Chondrocyte (in vitro differentiated cells): ENCODE results near the gene LYSMD3. TPM values are rescaled to one million over a fixed set of nuclear protein-coding genes. Genes with fewer than 3 reads are reported as not detected.

Source experiments
- DNase-seq: peaks from one replicate; pipeline ENCODE4 v3.0.0; 2021; ENCODE audit warnings: mixed read lengths, low spot score
- H3K27ac Mint-ChIP-seq: one replicate; pipeline ENCODE4 v1.8.0; 2021; ENCODE audit warnings: mild to moderate bottlenecking, moderate library complexity, mixed read lengths; ENCODE audit not compliant: unreplicated experiment
- H3K27me3 Mint-ChIP-seq: 2 replicates; pipeline ENCODE4 v1.8.0; 2021; ENCODE audit warnings: low read depth, mixed read lengths
- H3K36me3 Mint-ChIP-seq: 2 replicates; pipeline ENCODE4 v1.8.0; 2021; ENCODE audit warnings: low read depth, mixed read lengths
- H3K4me1 Mint-ChIP-seq: 2 replicates; pipeline ENCODE4 v1.8.0; 2021; ENCODE audit warnings: low read depth, mild to moderate bottlenecking, mixed read lengths
- H3K4me3 Mint-ChIP-seq: one replicate; pipeline ENCODE4 v1.8.0; 2021; ENCODE audit warnings: mild to moderate bottlenecking, moderate library complexity, mixed read lengths; ENCODE audit not compliant: unreplicated experiment
- H3K9me3 Mint-ChIP-seq: 2 replicates; pipeline ENCODE4 v1.8.0; 2021; ENCODE audit warnings: low read depth, mixed read lengths
- CTCF ChIP-seq: fragments of 200-600 bp; sonication (generic); IDR thresholded peaks from 2 replicates; pipeline ENCODE4 v1.5.0; 2021; ENCODE audit warnings: antibody characterized with exemption, mild to moderate bottlenecking, moderate library complexity
- total RNA-seq: library from RNA; stranded (reverse); gene quantifications from 3 replicates; pipeline ENCODE4 v1.2.1, GENCODE V29; 2021

Gene LYSMD3
- total RNA-seq, 1 donor from 2014 or later: 23.6 TPM

GRCh38 chr5:90569084-90569483 is 39.7 kb upstream of the LYSMD3 start:
- no peak for DNase-seq
- no peak for TF ChIP-seq CTCF
- Mint-ChIP-seq H3K4me3 (no peak overlapping the region), H3K36me3 (peaks cover 4% of the 10 kb centered on the region), H3K27me3 (peaks cover 19% of the 10 kb centered on the region), H3K9me3 (peaks cover 10% of the 10 kb centered on the region), H3K27ac (no peak overlapping the region), H3K4me1 (no peaks in the 10 kb centered on the region)

DNA sequence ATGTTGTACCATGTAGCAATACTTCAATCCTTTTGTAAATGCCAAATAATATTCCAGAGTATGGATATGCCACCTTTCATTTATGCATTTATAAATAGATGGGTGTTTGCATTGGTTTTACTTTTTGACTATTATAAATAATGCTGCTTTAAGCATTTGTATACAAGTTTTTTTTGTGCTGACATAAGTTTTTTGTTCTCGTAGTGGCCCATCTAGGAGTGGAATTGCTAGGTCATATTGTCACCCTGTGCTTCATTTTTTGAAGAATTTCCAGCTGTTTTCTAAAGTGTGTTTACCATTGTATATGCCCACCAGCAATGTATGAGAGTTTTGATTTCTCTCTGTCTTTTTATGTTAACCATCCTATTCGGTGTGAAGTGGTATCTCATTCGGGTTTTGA is 36.1 kb upstream of the LYSMD3 start:
- no peak for DNase-seq
- TF ChIP-seq CTCF: no peak
- Mint-ChIP-seq H3K27me3 (peaks cover 31% of the 10 kb centered on the region), H3K4me3 (no peak overlapping the region), H3K9me3 (peaks cover 5% of the 10 kb centered on the region), H3K36me3 (peaks cover 4% of the 10 kb centered on the region), H3K27ac (no peak overlapping the region), H3K4me1 (no peaks in the 10 kb centered on the region)

DNA sequence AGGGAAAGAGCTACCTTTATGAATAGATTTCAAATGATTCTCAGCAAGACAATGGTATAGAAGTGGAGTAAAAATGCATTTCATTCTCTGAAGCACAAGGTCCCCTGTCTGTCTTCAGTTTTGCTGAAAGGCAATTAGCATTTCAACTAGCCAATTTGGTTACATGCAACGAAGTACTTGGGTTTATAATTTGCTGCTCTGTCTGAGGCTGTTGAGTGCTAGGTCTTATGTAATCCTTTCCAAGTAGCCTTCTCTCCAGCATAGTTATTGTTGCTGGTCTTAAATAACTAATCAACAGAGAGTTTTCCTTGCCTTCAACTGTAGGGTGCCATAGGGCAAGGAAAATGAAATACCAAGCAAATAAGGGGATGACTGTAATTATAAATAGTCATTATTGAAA is 33.7 kb upstream of the LYSMD3 start:
- Mint-ChIP-seq H3K4me3 (no peak overlapping the region), H3K27me3 (peaks cover 44% of the 10 kb centered on the region), H3K36me3 (no peaks in the 10 kb centered on the region), H3K9me3 (no peaks in the 10 kb centered on the region), H3K4me1 (peaks cover 6% of the 10 kb centered on the region), H3K27ac (no peak overlapping the region)
- TF ChIP-seq CTCF: no peak
- DNase-seq: no peak

DNA sequence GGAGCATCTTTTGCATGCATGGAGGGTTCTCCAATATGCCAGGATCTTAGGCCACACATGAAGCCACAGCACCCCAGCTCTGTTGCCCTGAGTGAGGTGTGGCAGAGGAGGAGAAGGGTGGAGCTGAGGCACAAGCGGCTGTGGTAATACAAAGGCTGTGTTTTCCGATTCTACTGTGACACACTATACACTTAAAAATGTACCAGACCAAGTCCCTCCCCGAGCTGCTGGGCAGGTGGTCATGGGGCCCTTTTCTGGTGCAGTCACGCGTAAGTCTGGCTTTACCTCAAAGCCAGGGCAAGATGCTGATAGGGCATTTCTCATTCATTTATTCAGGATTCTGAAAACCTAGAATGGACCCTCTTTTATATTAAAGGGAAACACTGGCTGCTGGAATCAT is 33.0 kb upstream of the LYSMD3 start:
- Mint-ChIP-seq H3K4me3 (no peak overlapping the region), H3K4me1 (peaks cover 11% of the 10 kb centered on the region), H3K27me3 (peaks cover 49% of the 10 kb centered on the region), H3K9me3 (no peaks in the 10 kb centered on the region), H3K27ac (no peak overlapping the region), H3K36me3 (no peaks in the 10 kb centered on the region)
- TF ChIP-seq CTCF: no peak
- no peak for DNase-seq

- Mint-ChIP-seq H3K9me3 (no peaks in the 10 kb centered on the region), H3K4me3 (no peak overlapping the region), H3K36me3 (no peaks in the 10 kb centered on the region), H3K27me3 (peaks cover 53% of the 10 kb centered on the region), H3K27ac (no peak overlapping the region), H3K4me1 (peaks cover 11% of the 10 kb centered on the region)
- no peak for DNase-seq
- no peak for TF ChIP-seq CTCF
Observed at GRCh38 chr5:90561766-90562165, 32.4 kb upstream of the LYSMD3 start.
